Measurements from ENCODE around the gene FOXO3.

- no peak for TF ChIP-seq POLR2A (IDR thresholded peaks at IDR 0.05)
- TF ChIP-seq, protein P1, sequence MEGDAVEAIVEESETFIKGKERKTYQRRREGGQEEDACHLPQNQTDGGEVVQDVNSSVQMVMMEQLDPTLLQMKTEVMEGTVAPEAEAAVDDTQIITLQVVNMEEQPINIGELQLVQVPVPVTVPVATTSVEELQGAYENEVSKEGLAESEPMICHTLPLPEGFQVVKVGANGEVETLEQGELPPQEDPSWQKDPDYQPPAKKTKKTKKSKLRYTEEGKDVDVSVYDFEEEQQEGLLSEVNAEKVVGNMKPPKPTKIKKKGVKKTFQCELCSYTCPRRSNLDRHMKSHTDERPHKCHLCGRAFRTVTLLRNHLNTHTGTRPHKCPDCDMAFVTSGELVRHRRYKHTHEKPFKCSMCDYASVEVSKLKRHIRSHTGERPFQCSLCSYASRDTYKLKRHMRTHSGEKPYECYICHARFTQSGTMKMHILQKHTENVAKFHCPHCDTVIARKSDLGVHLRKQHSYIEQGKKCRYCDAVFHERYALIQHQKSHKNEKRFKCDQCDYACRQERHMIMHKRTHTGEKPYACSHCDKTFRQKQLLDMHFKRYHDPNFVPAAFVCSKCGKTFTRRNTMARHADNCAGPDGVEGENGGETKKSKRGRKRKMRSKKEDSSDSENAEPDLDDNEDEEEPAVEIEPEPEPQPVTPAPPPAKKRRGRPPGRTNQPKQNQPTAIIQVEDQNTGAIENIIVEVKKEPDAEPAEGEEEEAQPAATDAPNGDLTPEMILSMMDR (IDR thresholded peaks at IDR 0.05) = no peak
Measured at GRCh38 chr6:108581932-108582475, 21.3 kb downstream of the FOXO3 start.

All from lower leg skin (tissue), 3 donors.